HEK293 (cell line): ENCODE data around the gene GCFC2.

Source experiments
- CTCF ChIA-PET: fragments of 350-600 bp; formaldehyde crosslinking; extraction: SDS; loops from one replicate; lab custom pipeline; 2021; ENCODE audit warnings: antibody characterized with exemption; lab: Yijun Ruan, JAX
- POLR2A ChIA-PET: fragments of 300-600 bp; formaldehyde crosslinking; extraction: SDS; loops from one replicate; lab custom pipeline; 2020; ENCODE audit warnings: antibody characterized with exemption, inconsistent platforms; lab: Yijun Ruan, JAX
- H3K27ac ChIP-seq: fragments of 200-500 bp; sonication (Bioruptor generic); 2 replicates; pipeline ENCODE4 v1.5.1; 2014; ENCODE audit warnings: low read depth, low read length, control low read depth, inconsistent platforms; ENCODE audit errors: extremely low read depth
- H3K36me3 ChIP-seq, 2 experiments: fragments of 200-500 bp in 1 of 2; sonication (Bioruptor generic) in 1 of 2; 1 replicate in 1 of 2; 2 replicates in 1 of 2; pipeline ENCODE4 v1.5.1; 2014 to 2017; ENCODE audit warnings: inconsistent platforms in 2 of 2, low read length in 2 of 2; ENCODE audit not compliant: control insufficient read depth in 2 of 2, insufficient read depth in 1 of 2
- H3K4me1 ChIP-seq: fragments of 200-500 bp; sonication (Bioruptor generic); 2 replicates; pipeline ENCODE4 v1.5.1; 2014; ENCODE audit warnings: mild to moderate bottlenecking, low read length, inconsistent platforms; ENCODE audit not compliant: control insufficient read depth, insufficient read depth
- H3K4me3 ChIP-seq: 2 replicates; pipeline ENCODE4 v1.5.1; 2011; ENCODE audit warnings: low read depth, mild to moderate bottlenecking, control low read depth, low read length, moderate library complexity
- H3K9me3 ChIP-seq: fragments of 200-500 bp; sonication (Bioruptor generic); 2 replicates; pipeline ENCODE4 v1.5.1; 2014; ENCODE audit warnings: low read depth, low read length, inconsistent platforms; ENCODE audit not compliant: control insufficient read depth, insufficient read depth
- AEBP2 ChIP-seq: fragments of 450-650 bp; formaldehyde crosslinking; IDR thresholded peaks from 2 replicates; pipeline ENCODE4 v1.5.1; 2016; ENCODE audit warnings: missing biosample characterization, missing genetic modification characterization, borderline replicate concordance
- KLF17 ChIP-seq: fragments of 450-650 bp; formaldehyde crosslinking; IDR thresholded peaks from 2 replicates; pipeline ENCODE4 v1.5.1; 2016; ENCODE audit warnings: missing biosample characterization, missing genetic modification characterization
- KLF8 ChIP-seq: fragments of 450-650 bp; formaldehyde crosslinking; IDR thresholded peaks from 2 replicates; pipeline ENCODE4 v1.5.1; 2016; ENCODE audit warnings: missing biosample characterization, missing genetic modification characterization
- KLF9 ChIP-seq: fragments of 450-650 bp; formaldehyde crosslinking; IDR thresholded peaks from 2 replicates; pipeline ENCODE4 v1.5.1; 2016; ENCODE audit warnings: missing biosample characterization, missing genetic modification characterization, low read depth
- PBX3 ChIP-seq: sonication (generic); formaldehyde crosslinking; IDR thresholded peaks from 2 replicates; pipeline ENCODE4 v1.8.1; 2022; ENCODE audit warnings: mild to moderate bottlenecking, moderate library complexity, missing genetic modification reagents
- SP3 ChIP-seq: fragments of 450-650 bp; formaldehyde crosslinking; IDR thresholded peaks from 2 replicates; pipeline ENCODE4 v1.5.1; 2016; ENCODE audit warnings: missing biosample characterization, missing genetic modification characterization
- ZBTB11 ChIP-seq: fragments of 450-650 bp; formaldehyde crosslinking; conservative IDR thresholded peaks from 2 replicates; pipeline ENCODE4 v1.5.1; 2016; ENCODE audit warnings: low read depth, missing biosample characterization, missing genetic modification characterization
- ZEB2 ChIP-seq: fragments of 450-650 bp; formaldehyde crosslinking; IDR thresholded peaks from 2 replicates; pipeline ENCODE4 v1.5.1; 2016; ENCODE audit warnings: missing biosample characterization, missing genetic modification characterization
- ZFHX2 ChIP-seq: fragments of 450-650 bp; formaldehyde crosslinking; conservative IDR thresholded peaks from 2 replicates; pipeline ENCODE4 v1.5.1; 2016; ENCODE audit warnings: missing biosample characterization, missing genetic modification characterization
- ZIC2 ChIP-seq: fragments of 450-650 bp; formaldehyde crosslinking; IDR thresholded peaks from 2 replicates; pipeline ENCODE4 v1.5.1; 2016; ENCODE audit warnings: missing biosample characterization, missing genetic modification characterization
- ZNF157 ChIP-seq: fragments of 450-650 bp; formaldehyde crosslinking; IDR thresholded peaks from 2 replicates; pipeline ENCODE4 v1.5.1; 2016; ENCODE audit warnings: missing biosample characterization, missing genetic modification characterization
- ZNF2 ChIP-seq: fragments of 450-650 bp; formaldehyde crosslinking; IDR thresholded peaks from 2 replicates; pipeline ENCODE4 v1.5.1; 2016; ENCODE audit warnings: missing biosample characterization, missing genetic modification characterization
- ZNF214 ChIP-seq: fragments of 450-650 bp; formaldehyde crosslinking; IDR thresholded peaks from 2 replicates; pipeline ENCODE4 v1.5.1; 2017; ENCODE audit warnings: missing biosample characterization, mild to moderate bottlenecking, missing genetic modification characterization, borderline replicate concordance
- ZNF26 ChIP-seq: fragments of 450-650 bp; formaldehyde crosslinking; IDR thresholded peaks from 2 replicates; pipeline ENCODE4 v1.5.1; 2016; ENCODE audit warnings: missing biosample characterization, missing genetic modification characterization
- ZNF350 ChIP-seq: fragments of 450-650 bp; formaldehyde crosslinking; IDR thresholded peaks from 2 replicates; pipeline ENCODE4 v1.5.0; 2017; ENCODE audit warnings: missing biosample characterization, mild to moderate bottlenecking, missing genetic modification characterization
- ZNF423 ChIP-seq: fragments of 450-650 bp; formaldehyde crosslinking; IDR thresholded peaks from 2 replicates; pipeline ENCODE4 v1.5.1; 2016; ENCODE audit warnings: missing biosample characterization, missing genetic modification characterization
- ZNF544 ChIP-seq: fragments of 450-650 bp; formaldehyde crosslinking; IDR thresholded peaks from 2 replicates; pipeline ENCODE4 v1.5.0; 2017; ENCODE audit warnings: missing biosample characterization, missing genetic modification characterization
- ZNF548 ChIP-seq: fragments of 450-650 bp; formaldehyde crosslinking; IDR thresholded peaks from 2 replicates; pipeline ENCODE4 v1.5.1; 2016; ENCODE audit warnings: missing biosample characterization, missing genetic modification characterization
- ZNF560 ChIP-seq: fragments of 450-650 bp; formaldehyde crosslinking; IDR thresholded peaks from 2 replicates; pipeline ENCODE4 v1.5.1; 2017; ENCODE audit warnings: missing biosample characterization, missing genetic modification characterization, borderline replicate concordance
- ZNF654 ChIP-seq: fragments of 450-650 bp; formaldehyde crosslinking; IDR thresholded peaks from 2 replicates; pipeline ENCODE4 v1.5.1; 2016; ENCODE audit warnings: low read depth, missing biosample characterization, missing genetic modification characterization
- ZNF692 ChIP-seq: fragments of 450-650 bp; formaldehyde crosslinking; IDR thresholded peaks from 2 replicates; pipeline ENCODE4 v1.5.1; 2016; ENCODE audit warnings: missing biosample characterization, missing genetic modification characterization
- ZSCAN4 ChIP-seq: fragments of 450-650 bp; formaldehyde crosslinking; IDR thresholded peaks from 2 replicates; pipeline ENCODE4 v1.5.1; 2017; ENCODE audit warnings: missing biosample characterization, missing genetic modification characterization
- ZSCAN5A ChIP-seq: fragments of 450-650 bp; formaldehyde crosslinking; IDR thresholded peaks from 2 replicates; pipeline ENCODE4 v1.5.1; 2016; ENCODE audit warnings: missing biosample characterization, missing genetic modification characterization

The GCFC2 gene

GRCh38 chr2:75710577-75711253, at the start of gene GCFC2:
GCFC2 (minus strand) TSS chr2:75710915; CDS start chr2:75710855, 60 bp downstream.
- Histone ChIP-seq H3K4me3 (peak within 1 kb of the TSS; percentile 66), H3K4me1 (peaks cover 4% of the 10 kb centered on the region), H3K9me3 (no peaks in the 10 kb centered on the region), H3K27ac (peak within 1 kb of the TSS; percentile 98), H3K36me3 (peaks cover 0 to 6% of the 10 kb centered on the region in 2 experiments; a peak in 1 of 3 replicates)
- POLR2A ChIA-PET = interaction anchor here (0.6 to 1.2 kb wide), 3 partner anchors 18 to 51 kb away, joined by 3 to 4 read pairs (median 3); no protein-coding TSS in a partner anchor
- CTCF ChIA-PET = interaction anchor here (0.7 kb wide), 1 partner anchor 13 kb away, joined by 3 read pairs; no protein-coding TSS in a partner anchor
- no peak for TF ChIP-seq KLF17 (tag by site-specific recombination)
- TF ChIP-seq ZNF548 (tag by site-specific recombination) = no peak
- peak; percentile 60; the same call in 1 of the 2 replicates for TF ChIP-seq ZSCAN5A (tag by site-specific recombination)
- peak; percentile 58 for TF ChIP-seq SP3 (tag by site-specific recombination)
- no peak for TF ChIP-seq ZNF214 (tag by site-specific recombination)
- TF ChIP-seq ZNF692 (tag by site-specific recombination) = peak; percentile 65; the same call in 1 of the 2 replicates
- peak; percentile 61 for TF ChIP-seq ZEB2
- no peak for TF ChIP-seq ZNF350 (tag by site-specific recombination)
- TF ChIP-seq ZIC2 (tag by site-specific recombination) = peak; percentile 62
- TF ChIP-seq ZNF544 (tag by site-specific recombination) = no peak
- TF ChIP-seq ZNF2 = peak; percentile 51; the same call in 1 of the 2 replicates
- no peak for TF ChIP-seq ZNF423
- peak; percentile 56; the same call in 1 of the 2 replicates for TF ChIP-seq KLF8
- TF ChIP-seq ZFHX2 = peak; percentile 26; the same call in 1 of the 2 replicates
- TF ChIP-seq PBX3 = peak; percentile 81; the same call in 1 of the 2 replicates
- no peak for TF ChIP-seq ZSCAN4 (tag by site-specific recombination)
- no peak for TF ChIP-seq ZNF560
- no peak for TF ChIP-seq ZNF157 (tag by site-specific recombination)
- peak; percentile 92 for TF ChIP-seq ZBTB11
- TF ChIP-seq ZNF654 (tag by site-specific recombination) = no peak
- TF ChIP-seq AEBP2 (tag by site-specific recombination) = no peak
- TF ChIP-seq KLF9 (tag by site-specific recombination) = peak; percentile 45; the same call in 1 of the 2 replicates
- TF ChIP-seq ZNF26 (tag by site-specific recombination) = no peak
